GM23248 (cell line): ENCODE results near the gene RGS19. TPM values are rescaled to one million over a fixed set of nuclear protein-coding genes. Genes with fewer than 3 reads are reported as not detected.
A peak's percentile ranks its signal among the peaks of the same experiment; 100 is the strongest.

Source experiments
- DNase-seq: peaks from one replicate; pipeline ENCODE4 v3.0.0-alpha.2; 2015
- H2AFZ ChIP-seq: fragments of 200-600 bp; sonication (generic); 2 replicates; pipeline ENCODE4 v1.6.1; 2016; ENCODE audit warnings: antibody characterized with exemption
- H3F3A ChIP-seq: fragments of 200-600 bp; sonication (generic); 2 replicates; pipeline ENCODE4 v1.6.1; 2016; ENCODE audit warnings: mild to moderate bottlenecking, antibody characterized with exemption, mixed run types; ENCODE audit not compliant: insufficient read depth
- H3K27ac ChIP-seq: fragments of 200-600 bp; sonication (generic); 2 replicates; pipeline ENCODE4 v1.5.1; 2016; ENCODE audit warnings: mild to moderate bottlenecking
- H3K27me3 ChIP-seq: fragments of 200-600 bp; sonication (generic); replicated peaks from 2 replicates; pipeline ENCODE4 v1.6.1; 2016; ENCODE audit warnings: mild to moderate bottlenecking; ENCODE audit not compliant: insufficient read depth
- H3K36me3 ChIP-seq: fragments of 200-600 bp; sonication (generic); 2 replicates; pipeline ENCODE4 v1.6.1; 2016; ENCODE audit warnings: low read depth, mild to moderate bottlenecking
- H3K4me1 ChIP-seq: fragments of 200-600 bp; sonication (generic); 2 replicates; pipeline ENCODE4 v1.6.1; 2016; ENCODE audit warnings: mild to moderate bottlenecking; ENCODE audit not compliant: insufficient read depth
- H3K4me2 ChIP-seq: fragments of 200-600 bp; sonication (generic); one replicate; pipeline ENCODE4 v1.6.1; 2016; ENCODE audit warnings: mild to moderate bottlenecking; ENCODE audit not compliant: unreplicated experiment
- H3K4me3 ChIP-seq: fragments of 200-600 bp; sonication (generic); 2 replicates; pipeline ENCODE4 v1.5.1; 2016; ENCODE audit warnings: mild to moderate bottlenecking
- H3K79me2 ChIP-seq: fragments of 200-600 bp; sonication (generic); 2 replicates; pipeline ENCODE4 v1.6.1; 2016; ENCODE audit warnings: mild to moderate bottlenecking; ENCODE audit not compliant: insufficient read depth
- H3K9ac ChIP-seq: fragments of 200-600 bp; sonication (generic); 2 replicates; pipeline ENCODE4 v1.6.1; 2016; ENCODE audit warnings: mild to moderate bottlenecking
- H3K9me2 ChIP-seq: fragments of 200-600 bp; sonication (generic); 2 replicates; pipeline ENCODE4 v1.6.1; 2016; ENCODE audit warnings: mixed run types, mild to moderate bottlenecking, moderate library complexity; ENCODE audit not compliant: insufficient read depth
- H3K9me3 ChIP-seq: fragments of 200-600 bp; sonication (generic); one replicate; pipeline ENCODE4 v1.6.1; 2017; ENCODE audit warnings: low read depth
- H4K20me1 ChIP-seq: fragments of 200-600 bp; sonication (generic); 2 replicates; pipeline ENCODE4 v1.6.0; 2016; ENCODE audit not compliant: insufficient read depth
- EZH2 ChIP-seq: fragments of 200-600 bp; sonication (generic); IDR thresholded peaks from 2 replicates; pipeline ENCODE4 v1.6.1; 2018; ENCODE audit warnings: antibody characterized with exemption, mild to moderate bottlenecking; ENCODE audit not compliant: insufficient read depth, poor library complexity, severe bottlenecking
- EZH2phosphoT487 ChIP-seq: fragments of 200-600 bp; sonication (generic); IDR thresholded peaks from 2 replicates; pipeline ENCODE4 v1.6.1; 2018; ENCODE audit warnings: antibody characterized with exemption, moderate library complexity, mild to moderate bottlenecking, low read depth; ENCODE audit not compliant: insufficient read depth
- WGBS, 2 experiments: methylation state at CpG; one replicate each; pipeline ENCODE4 v1.1.6; 2015 to 2017; ENCODE audit warnings: low lambda C conversion rate in 2 of 2, low coverage in 1 of 2; ENCODE audit errors: missing lambda C conversion rate in 2 of 2; 5-methylcytosine and 5-hydroxymethylcytosine counted together
- in situ Hi-C: fragments of 300-500 bp; cut with MboI; formaldehyde crosslinking; loops from 2 replicates; pipeline ENCODE4 v1.15.0; 2020
- polyA plus RNA-seq: library from polyadenylated mRNA; unstranded; fragments of >200 nt; fragmentation: Nextera tagmentation; extraction: Ambion mirVana; gene quantifications from 2 replicates; pipeline ENCODE4 v1.2.1, GENCODE V29; 2016
- total RNA-seq: library from RNA; depleted of rRNA; stranded (reverse); fragments of >200 nt; shearing (Covaris generic); gene quantifications from 2 replicates; pipeline ENCODE4 v1.2.3, GENCODE V29; 2014

RGS19 gene
- total and polyA plus RNA-seq, 2 experiments from 2014 or later = 13.2 to 18.7 TPM

GRCh38 chr20:64058536-64058935, 20.8 kb downstream of the RGS19 start:
- H3K4me2 ChIP-seq = no peak overlapping the region
- H3K4me1 ChIP-seq = 0 out of 2 replicates have a peak, but pooled peaks cover 5% of the 10 kb centered on the region
- H4K20me1 ChIP-seq = no peaks in the 10 kb centered on the region
- no peaks in the 10 kb centered on the region for H3F3A ChIP-seq
- 0 out of 2 replicates have a peak, but pooled peaks cover 3% of the 10 kb centered on the region for H3K79me2 ChIP-seq
- in situ Hi-C loops = no loop called here
- no peaks in the 10 kb centered on the region for H3K27me3 ChIP-seq
- H2AFZ ChIP-seq = no peak overlapping the region
- TF ChIP-seq EZH2 (no peak), EZH2phosphoT487 (no peak)
- no peak overlapping the region for H3K27ac ChIP-seq
- H3K4me3 ChIP-seq = no peak overlapping the region
- no peaks in the 10 kb centered on the region for H3K9me2 ChIP-seq
- no peaks in the 10 kb centered on the region for H3K9me3 ChIP-seq
- 76 to 80% methylated on average over 12 of the region's 12 CpGs for WGBS, 2 experiments
- no peak for DNase-seq
- H3K36me3 ChIP-seq = no peaks in the 10 kb centered on the region
- no peak overlapping the region for H3K9ac ChIP-seq

GRCh38 chr20:64057628-64058498, 21.5 kb downstream of the RGS19 start:
- 27 to 30% methylated on average over 28 to 33 of the region's 33 CpGs for WGBS, 2 experiments
- Histone ChIP-seq H3K4me3 (no peak overlapping the region), H3K9me2 (no peaks in the 10 kb centered on the region), H3K36me3 (no peaks in the 10 kb centered on the region), H3F3A (no peaks in the 10 kb centered on the region), H3K4me1 (0 out of 2 replicates have a peak, but pooled peaks cover 5% of the 10 kb centered on the region), H3K79me2 (no peaks in the 10 kb centered on the region), H3K9me3 (no peaks in the 10 kb centered on the region), H3K9ac (no peak overlapping the region), H3K4me2 (no peak overlapping the region), H3K27ac (no peak overlapping the region), H4K20me1 (no peaks in the 10 kb centered on the region), H2AFZ (no peak overlapping the region), H3K27me3 (no peaks in the 10 kb centered on the region)
- DNase-seq = peak; percentile 69
- in situ Hi-C loops = no loop called here
- TF ChIP-seq EZH2 (no peak), EZH2phosphoT487 (no peak)

GRCh38 chr20:64056889-64057627, 22.3 kb downstream of the RGS19 start:
- no peaks in the 10 kb centered on the region for H3F3A ChIP-seq
- H3K27ac ChIP-seq = no peak overlapping the region
- no peak overlapping the region for H3K4me2 ChIP-seq
- in situ Hi-C loops = no loop called here
- no peaks in the 10 kb centered on the region for H3K9me2 ChIP-seq
- H3K36me3 ChIP-seq = no peaks in the 10 kb centered on the region
- no peak for DNase-seq
- no peak overlapping the region for H3K9ac ChIP-seq
- no peaks in the 10 kb centered on the region for H3K4me1 ChIP-seq
- H4K20me1 ChIP-seq = no peaks in the 10 kb centered on the region
- no peak for TF ChIP-seq EZH2
- TF ChIP-seq EZH2phosphoT487 = no peak
- WGBS, 2 experiments = 60 to 71% methylated on average over 33 to 39 of the region's 39 CpGs
- no peaks in the 10 kb centered on the region for H3K27me3 ChIP-seq
- H2AFZ ChIP-seq = no peak overlapping the region
- no peaks in the 10 kb centered on the region for H3K79me2 ChIP-seq
- no peak overlapping the region for H3K4me3 ChIP-seq
- H3K9me3 ChIP-seq = no peaks in the 10 kb centered on the region

- TF ChIP-seq EZH2phosphoT487 (no peak), EZH2 (no peak)
- DNase-seq = no peak
- Histone ChIP-seq H4K20me1 (no peaks in the 10 kb centered on the region), H3K36me3 (no peaks in the 10 kb centered on the region), H3F3A (no peaks in the 10 kb centered on the region), H3K9me3 (no peaks in the 10 kb centered on the region), H3K79me2 (no peaks in the 10 kb centered on the region), H3K27me3 (no peaks in the 10 kb centered on the region), H3K9ac (no peak overlapping the region), H3K4me1 (no peaks in the 10 kb centered on the region), H3K4me2 (no peak overlapping the region), H2AFZ (no peak overlapping the region), H3K9me2 (no peaks in the 10 kb centered on the region), H3K4me3 (no peak overlapping the region), H3K27ac (no peak overlapping the region)
- 57 to 74% methylated on average over 6 to 7 of the region's 7 CpGs for WGBS, 2 experiments
- in situ Hi-C loops = no loop called here
Observed at GRCh38 chr20:64056639-64056888, 22.8 kb downstream of the RGS19 start.
